IMR-90 (cell line): ENCODE results near the gene GALNT3.

ENCODE experiments used
- POLR2A ChIP-seq: IDR thresholded peaks from 2 replicates; pipeline ENCODE4 v1.6.1; 2012; ENCODE audit warnings: mild to moderate bottlenecking, low read depth, low read length
- RCOR1 ChIP-seq: IDR thresholded peaks from 2 replicates; pipeline ENCODE4 v1.6.1; 2012; ENCODE audit warnings: mild to moderate bottlenecking, low read length, improper control_type of control experiment; ENCODE audit not compliant: insufficient replicate concordance
- TF ChIP-seq, protein P1 (sequence below): conservative IDR thresholded peaks from 2 replicates; pipeline ENCODE4 v1.5.1; 2012; ENCODE audit warnings: mild to moderate bottlenecking, low read depth, low read length, improper control_type of control experiment

DNA sequence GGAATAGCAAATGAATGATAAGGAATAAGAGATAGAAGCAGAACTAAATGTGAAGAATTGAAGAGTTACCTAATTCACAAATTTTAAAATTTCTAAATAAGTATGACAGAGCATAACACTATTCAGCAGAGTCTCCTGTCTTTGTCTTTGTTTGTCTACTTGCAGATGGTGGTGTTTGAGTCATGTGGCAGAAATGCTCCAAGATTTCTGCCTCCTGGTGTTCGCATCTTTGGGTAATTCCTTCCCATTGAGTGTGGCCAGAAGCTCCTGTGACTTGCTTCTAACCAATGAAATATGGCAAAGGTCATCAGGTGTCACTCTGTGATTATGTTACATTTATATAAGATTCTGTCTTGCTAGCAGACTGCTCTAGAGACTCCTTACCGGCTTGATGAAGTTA lies 45.6 kb upstream of the GALNT3 start:
- TF ChIP-seq, protein P1, sequence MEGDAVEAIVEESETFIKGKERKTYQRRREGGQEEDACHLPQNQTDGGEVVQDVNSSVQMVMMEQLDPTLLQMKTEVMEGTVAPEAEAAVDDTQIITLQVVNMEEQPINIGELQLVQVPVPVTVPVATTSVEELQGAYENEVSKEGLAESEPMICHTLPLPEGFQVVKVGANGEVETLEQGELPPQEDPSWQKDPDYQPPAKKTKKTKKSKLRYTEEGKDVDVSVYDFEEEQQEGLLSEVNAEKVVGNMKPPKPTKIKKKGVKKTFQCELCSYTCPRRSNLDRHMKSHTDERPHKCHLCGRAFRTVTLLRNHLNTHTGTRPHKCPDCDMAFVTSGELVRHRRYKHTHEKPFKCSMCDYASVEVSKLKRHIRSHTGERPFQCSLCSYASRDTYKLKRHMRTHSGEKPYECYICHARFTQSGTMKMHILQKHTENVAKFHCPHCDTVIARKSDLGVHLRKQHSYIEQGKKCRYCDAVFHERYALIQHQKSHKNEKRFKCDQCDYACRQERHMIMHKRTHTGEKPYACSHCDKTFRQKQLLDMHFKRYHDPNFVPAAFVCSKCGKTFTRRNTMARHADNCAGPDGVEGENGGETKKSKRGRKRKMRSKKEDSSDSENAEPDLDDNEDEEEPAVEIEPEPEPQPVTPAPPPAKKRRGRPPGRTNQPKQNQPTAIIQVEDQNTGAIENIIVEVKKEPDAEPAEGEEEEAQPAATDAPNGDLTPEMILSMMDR = peak; percentile 21; the same call in 1 of the 2 replicates
- TF ChIP-seq RCOR1 (no peak), POLR2A (no peak)
